Measurements from ENCODE around the gene KPNA3. TPM values are rescaled to one million over a fixed set of nuclear protein-coding genes. Genes with fewer than 3 reads are reported as not detected.
"Not testable (repeated sequence)": the region's sequence is repeated elsewhere in the genome, so short reads cannot be mapped to it uniquely, and the experiment has no call there.

The KPNA3 gene
- total RNA-seq, 1 donor: 36.7 TPM

GRCh38 chr13:49779721-49780120 lies 12.8 kb downstream of the KPNA3 start:
- H3K4me3 ChIP-seq (ENCODE audit: low read depth, low read length): no peak overlapping the region
- no peak for TF ChIP-seq CTCF (IDR thresholded peaks at IDR 0.05; ENCODE audit: insufficient read depth, low read depth, low read length)
- no peak for DNase-seq (ENCODE audit: low read depth)

- no peak overlapping the region for H3K4me3 ChIP-seq (ENCODE audit: low read depth, low read length)
- TF ChIP-seq CTCF (IDR thresholded peaks at IDR 0.05; ENCODE audit: insufficient read depth, low read depth, low read length): no peak
- no peak for DNase-seq (ENCODE audit: low read depth)
These were observed 14.5 kb downstream of the KPNA3 start for GRCh38 chr13:49777746-49778614.

GRCh38 chr13:49776871-49777270 lies 15.6 kb downstream of the KPNA3 start:
- TF ChIP-seq CTCF (IDR thresholded peaks at IDR 0.05; ENCODE audit: insufficient read depth, low read depth, low read length): no peak
- DNase-seq (ENCODE audit: low read depth): no peak
- H3K4me3 ChIP-seq (ENCODE audit: low read depth, low read length): no peak overlapping the region

- no peak overlapping the region for H3K4me3 ChIP-seq (ENCODE audit: low read depth, low read length)
- DNase-seq (ENCODE audit: low read depth): no peak
- no peak for TF ChIP-seq CTCF (IDR thresholded peaks at IDR 0.05; ENCODE audit: insufficient read depth, low read depth, low read length)
These were observed 18.0 kb downstream of the KPNA3 start for GRCh38 chr13:49774376-49775005.

- no peak for TF ChIP-seq CTCF (IDR thresholded peaks at IDR 0.05; ENCODE audit: insufficient read depth, low read depth, low read length)
- DNase-seq (ENCODE audit: low read depth): no peak
- no peak overlapping the region for H3K4me3 ChIP-seq (ENCODE audit: low read depth, low read length)
These were observed 19.7 kb downstream of the KPNA3 start for GRCh38 chr13:49772828-49773227.

GRCh38 chr13:49761811-49762210 lies 30.7 kb downstream of the KPNA3 start:
- not testable (repeated sequence) for DNase-seq (ENCODE audit: low read depth); H3K4me3 ChIP-seq (ENCODE audit: low read depth, low read length)

GRCh38 chr13:49760558-49760957 lies 31.9 kb downstream of the KPNA3 start:
- no peak for DNase-seq (ENCODE audit: low read depth)
- H3K4me3 ChIP-seq (ENCODE audit: low read depth, low read length): no peak overlapping the region
- no peak for TF ChIP-seq CTCF (IDR thresholded peaks at IDR 0.05; ENCODE audit: insufficient read depth, low read depth, low read length)
